Endometrium (tissue), 2 donors: ENCODE data around the gene BYSL.
"Not testable (repeated sequence)": the region's sequence is repeated elsewhere in the genome, so short reads cannot be mapped to it uniquely, and the experiment has no call there.

Source experiments
- FAIRE-seq: peaks from 2 replicates; lab custom pipeline; 2012; peaks lifted over from hg19 to GRCh38; lab: Jason Lieb, UNC
- donor health status: control.
- donor health status: control.

BYSL gene

DNA sequence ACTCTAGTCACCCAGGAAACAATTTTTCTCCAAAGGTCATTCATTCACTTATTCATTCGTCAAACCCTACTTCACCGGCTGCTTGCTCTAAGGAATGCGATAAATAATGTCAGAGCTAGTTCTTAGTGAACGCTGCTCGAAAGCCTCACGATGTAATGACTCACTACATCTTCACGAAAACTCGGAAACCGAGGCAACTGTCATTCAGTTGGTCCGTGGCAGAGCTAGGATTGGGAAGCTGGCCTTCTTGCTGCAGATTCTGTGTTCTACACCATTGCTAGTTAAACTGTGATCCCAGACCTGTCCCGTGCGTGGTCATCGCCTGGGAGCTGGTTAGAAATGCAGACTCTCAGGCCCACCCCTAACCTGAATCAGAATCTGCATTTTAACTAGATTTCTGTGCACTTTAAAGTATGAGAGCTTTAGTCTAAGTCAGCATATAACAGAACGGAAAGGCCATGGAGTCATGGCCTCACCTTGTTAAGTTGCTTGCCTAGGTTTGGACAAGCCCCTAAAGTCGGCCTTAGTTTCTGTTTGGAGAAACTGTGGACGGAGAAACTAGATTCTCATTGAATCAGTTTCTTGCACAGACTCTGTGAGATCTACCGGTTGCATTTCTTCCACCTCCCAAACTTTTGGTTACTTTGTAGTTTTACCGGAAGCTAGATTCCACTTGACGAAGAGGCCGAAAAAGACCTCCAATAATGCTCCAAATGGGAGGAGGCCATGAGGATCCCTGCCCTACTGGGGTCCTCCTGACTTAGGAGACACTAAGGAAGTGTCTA lies 21.0 kb downstream of the BYSL start:
- no peak for FAIRE-seq

DNA sequence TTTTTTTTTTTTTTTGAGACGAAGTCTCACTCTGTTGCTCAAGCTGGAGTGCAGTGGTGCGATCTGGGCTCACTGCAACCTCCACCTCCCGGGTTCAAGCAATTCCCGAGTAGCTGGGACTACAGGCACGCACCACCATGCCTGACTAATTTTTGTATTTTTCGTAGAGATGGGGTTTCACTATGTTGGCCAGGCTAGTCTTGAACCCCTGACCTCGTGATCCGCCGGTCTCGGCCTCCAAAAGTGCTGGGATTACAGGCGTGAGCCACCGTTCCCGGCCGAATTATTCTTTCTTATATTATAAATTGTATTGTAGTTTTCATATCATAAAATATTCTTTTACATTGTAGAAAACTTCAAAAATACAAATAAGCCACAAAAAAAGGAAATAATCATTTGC lies 21.6 kb downstream of the BYSL start:
- not testable (repeated sequence) for FAIRE-seq

DNA sequence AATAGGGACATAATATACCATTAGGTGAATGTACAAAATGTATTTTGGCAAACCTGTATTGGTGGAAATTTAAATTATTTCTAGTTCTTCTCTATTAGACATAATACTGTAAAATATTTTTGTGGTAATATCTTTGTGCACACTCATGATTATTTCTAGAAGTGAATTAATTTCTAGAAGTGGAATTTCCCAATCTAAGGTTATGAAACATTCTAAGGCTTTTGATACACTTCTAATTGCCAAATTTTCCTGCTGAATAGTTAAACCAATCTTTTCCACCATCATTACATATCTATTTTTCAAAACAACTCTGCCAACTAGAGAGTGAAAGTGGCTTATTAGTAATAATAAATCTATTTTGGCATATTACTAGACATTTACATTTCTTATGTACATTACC lies 22.2 kb downstream of the BYSL start:
- no peak for FAIRE-seq

- FAIRE-seq, result no peak
Observed at GRCh38 chr6:41947581-41948220, 26.4 kb downstream of the BYSL start.

DNA sequence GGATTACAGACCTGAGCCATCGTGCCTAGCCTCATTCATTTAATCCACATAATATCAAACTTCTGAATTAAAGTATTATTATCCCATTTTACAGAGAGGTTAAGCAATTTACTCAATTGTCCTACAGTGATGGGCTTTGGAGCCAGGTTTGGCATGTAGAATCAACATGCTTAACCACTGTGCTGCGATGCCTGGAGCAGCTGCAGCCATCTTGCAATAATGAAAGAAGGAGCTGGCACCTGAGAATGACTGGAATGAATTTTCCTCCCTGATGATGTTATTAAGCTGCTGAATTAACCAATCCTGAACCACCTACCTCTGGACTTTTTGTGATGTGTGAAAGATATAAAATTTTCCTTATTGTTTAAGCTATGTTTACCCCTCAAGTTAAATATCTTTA lies 33.4 kb downstream of the BYSL start:
- FAIRE-seq, result no peak

- no peak for FAIRE-seq
Observed at GRCh38 chr6:41955412-41955811, 34.1 kb downstream of the BYSL start.

DNA sequence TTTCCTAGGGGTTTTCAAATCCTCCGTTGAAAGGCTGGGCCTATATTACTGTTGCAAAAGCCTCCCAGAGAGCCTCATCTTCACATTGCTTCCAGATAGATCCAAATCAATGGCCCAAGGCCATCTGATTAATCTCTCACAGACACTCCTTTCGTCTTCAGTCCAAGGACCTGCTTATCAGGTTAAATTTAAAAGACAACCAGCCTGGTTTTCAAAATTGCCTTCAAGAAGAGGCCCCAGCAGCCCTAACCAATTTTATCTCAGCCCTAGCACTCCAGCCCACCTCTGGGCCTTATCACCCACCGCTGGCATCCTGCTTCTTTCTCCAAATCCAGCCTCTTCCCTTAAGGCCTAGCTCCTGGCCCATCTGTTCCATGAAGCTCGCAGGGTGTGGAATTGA lies 35.8 kb downstream of the BYSL start:
- FAIRE-seq, result no peak

DNA sequence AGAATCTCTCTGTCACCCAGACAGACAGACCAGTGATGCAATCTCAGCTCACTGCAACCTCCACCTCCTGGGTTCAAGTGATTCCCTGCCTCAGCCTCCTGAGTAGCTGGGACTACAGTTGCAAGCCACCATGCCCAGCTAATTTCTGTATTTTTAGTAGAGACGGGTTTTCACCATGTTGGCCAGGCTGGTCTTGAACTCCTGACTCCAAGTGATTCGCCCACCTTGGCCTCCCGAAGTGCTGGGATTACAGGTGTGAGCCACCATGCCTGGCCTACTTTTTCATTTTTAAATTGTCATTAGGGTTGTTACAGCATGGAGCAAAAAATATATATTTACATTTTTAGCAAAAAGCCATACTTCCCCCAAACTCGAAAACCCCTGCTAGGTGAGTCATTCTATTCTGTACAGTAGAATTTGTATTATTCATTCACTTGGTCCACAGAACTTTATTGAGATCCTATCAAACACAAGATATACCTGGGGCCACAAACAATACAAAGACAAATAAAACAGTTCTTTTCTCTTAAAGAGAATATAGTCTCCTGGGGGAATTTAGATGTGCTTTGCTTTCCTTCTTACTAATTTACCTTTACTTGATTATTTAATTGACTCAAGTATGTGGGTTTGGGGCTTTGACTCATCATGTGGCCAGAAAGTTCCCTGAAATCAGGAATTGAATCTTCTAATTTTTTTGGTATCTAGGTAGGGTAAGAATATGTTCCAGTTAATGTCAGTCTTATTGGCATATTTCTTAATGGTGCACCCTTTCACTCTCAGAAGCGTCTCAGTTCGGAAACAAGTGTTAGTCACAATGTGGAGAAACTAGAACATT lies 36.9 kb downstream of the BYSL start:
- FAIRE-seq, result no peak

GRCh38 chr6:41960028-41960427 lies 38.7 kb downstream of the BYSL start:
- no peak for FAIRE-seq

DNA sequence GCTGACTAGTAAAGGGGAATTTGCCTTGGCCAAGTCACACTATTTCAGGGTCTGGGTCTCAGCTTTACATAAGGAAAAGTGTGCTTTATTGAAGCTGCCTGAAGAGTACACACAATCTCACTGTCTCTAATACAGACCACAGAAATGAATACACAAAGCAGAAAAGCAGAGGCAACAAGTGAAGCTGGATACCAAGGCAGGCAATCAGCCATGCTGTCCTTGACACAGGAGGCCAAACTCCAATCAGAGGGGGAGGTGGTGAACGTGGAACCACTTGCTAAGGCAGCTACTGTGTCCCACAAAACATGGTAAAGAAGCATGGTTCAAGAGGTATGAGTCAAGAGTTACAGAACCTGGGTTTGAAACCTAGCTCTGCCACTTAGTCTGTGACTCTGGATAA lies 42.1 kb downstream of the BYSL start:
- FAIRE-seq, result no peak

DNA sequence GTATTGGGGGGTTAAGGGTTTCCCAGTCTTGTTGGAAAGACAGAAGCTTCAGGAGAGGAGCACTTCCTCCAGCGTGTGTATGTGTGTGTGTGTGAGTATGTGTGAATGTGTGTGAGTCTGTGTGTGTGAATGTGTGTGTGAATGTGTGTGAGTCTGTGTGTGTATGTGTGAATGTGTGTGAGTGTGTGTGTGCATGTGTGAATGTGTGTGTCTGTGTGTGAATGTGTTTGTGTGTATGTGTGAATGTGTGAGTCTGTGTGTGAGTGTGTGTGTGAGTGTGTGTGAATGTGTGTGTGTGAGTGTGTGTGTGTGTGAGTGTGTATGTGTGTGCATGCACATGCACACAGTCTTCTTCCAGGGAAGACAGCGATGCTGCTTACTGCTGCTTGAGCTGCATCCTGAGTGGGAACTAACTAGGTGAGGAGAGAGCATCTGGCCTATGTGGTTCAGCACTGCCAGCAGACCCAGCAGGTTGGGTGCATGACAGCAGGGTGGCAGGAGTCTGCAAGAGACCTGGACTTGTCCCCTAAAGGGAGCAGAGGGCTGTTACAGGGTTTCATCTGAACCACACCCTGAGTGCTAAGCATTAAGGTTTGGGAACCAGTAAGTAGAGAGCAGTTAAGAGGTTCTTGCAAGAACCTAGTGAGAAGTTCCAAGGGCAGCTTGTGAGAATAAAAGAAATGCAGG lies 43.0 kb downstream of the BYSL start:
- no peak for FAIRE-seq

DNA sequence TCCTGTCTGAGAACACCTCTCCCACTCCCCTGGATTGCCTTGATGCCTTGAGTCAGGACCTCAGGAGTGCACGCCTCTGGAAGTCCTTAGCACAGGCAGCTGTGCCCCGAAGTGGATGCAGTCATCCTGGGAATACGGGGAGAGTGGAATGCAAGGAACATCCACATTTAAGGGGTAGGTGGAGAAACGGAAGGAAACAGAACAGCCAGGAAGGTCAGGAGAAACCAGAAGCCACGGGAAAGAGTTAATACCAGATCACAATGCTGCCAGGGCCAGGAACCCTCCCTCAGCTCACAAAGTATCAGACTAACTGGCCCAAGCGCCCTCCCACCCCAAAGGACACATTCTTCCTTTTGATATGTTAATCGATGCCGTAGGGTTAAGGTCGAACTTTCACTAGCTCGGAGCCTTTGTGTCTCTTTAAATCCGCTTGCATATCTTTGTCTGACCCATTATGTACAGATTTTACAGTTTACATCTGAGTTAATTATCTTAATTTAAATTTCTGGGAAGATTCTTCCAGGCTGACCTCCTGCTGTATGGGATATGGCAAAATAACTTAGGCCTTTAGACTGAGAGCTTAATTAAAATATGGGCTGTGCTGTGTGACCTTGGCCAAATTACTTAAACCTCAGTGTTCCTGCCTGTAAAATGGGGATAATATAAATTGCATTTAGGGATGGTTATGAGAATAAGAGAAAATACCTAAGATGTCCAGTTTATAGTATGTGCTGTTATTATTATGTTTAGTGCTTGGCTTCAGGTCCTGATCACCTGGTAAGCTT lies 44.3 kb downstream of the BYSL start:
- FAIRE-seq, result no peak

- no peak for FAIRE-seq
Observed at GRCh38 chr6:41966214-41966920, 45.1 kb downstream of the BYSL start.

- no peak for FAIRE-seq
Observed at GRCh38 chr6:41966961-41967311, 45.6 kb downstream of the BYSL start.

DNA sequence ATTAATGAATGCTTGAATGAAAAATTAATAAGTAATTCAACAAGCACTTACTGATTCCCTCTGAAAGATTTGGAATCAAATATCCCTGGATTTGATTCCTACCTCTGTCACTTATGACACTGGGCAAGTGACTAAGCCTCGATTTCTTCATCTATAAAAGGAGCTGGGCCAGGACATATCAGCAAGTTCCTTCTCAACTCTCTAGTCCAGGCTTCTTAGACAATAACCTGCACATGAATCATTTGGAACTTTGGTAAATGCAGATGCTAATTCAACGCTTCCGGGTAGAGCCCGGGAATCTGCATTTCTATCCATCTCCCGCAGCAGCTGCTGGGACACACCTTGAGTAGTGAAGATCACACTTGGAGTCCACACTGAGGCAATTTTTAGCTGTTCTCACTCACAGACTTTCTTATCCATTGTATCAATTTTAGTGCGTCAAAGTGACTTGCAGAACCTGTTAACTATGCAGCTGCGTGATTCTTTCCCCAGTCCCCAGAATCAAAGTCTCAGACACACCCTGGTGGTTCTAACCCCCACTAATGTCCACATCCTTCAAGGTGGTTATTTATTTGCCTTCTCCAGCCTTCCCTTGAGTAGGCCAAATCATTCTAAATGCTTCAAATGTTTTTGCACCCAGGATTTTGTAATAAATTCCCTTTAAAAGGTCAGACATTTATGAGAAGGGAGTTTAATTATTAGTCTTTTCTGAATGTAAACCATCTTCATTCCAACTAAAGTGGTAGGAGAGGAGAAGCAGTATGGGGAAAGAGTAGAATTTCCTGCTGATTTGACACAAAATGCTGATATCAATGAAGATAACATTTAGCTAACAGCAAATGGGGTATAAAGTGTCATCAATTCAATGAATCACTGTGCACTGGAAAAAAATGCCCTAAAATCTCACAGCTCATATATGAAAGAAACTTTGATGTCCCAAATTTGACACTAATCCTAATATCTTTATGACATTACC lies 46.3 kb downstream of the BYSL start:
- FAIRE-seq, result no peak

DNA sequence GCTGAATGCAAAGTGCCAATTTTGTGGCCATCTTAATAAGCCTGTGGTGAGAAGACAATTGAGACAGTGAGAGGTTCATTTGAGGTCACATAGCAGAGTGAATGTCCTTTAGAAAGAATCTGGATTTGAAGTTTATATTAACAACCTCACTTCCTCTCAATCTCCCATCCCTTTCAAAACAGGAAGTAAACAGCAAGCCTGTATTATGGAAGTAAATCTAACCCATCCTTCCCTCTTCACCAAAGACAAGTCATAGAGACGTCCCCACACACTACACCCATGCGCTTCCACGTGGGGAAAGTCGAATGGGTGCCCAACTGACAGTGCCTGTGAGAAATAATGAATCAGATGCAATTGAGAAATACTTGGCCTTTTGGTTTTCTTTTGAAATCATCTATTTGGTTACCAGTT lies 49.1 kb downstream of the BYSL start:
- no peak for FAIRE-seq

DNA sequence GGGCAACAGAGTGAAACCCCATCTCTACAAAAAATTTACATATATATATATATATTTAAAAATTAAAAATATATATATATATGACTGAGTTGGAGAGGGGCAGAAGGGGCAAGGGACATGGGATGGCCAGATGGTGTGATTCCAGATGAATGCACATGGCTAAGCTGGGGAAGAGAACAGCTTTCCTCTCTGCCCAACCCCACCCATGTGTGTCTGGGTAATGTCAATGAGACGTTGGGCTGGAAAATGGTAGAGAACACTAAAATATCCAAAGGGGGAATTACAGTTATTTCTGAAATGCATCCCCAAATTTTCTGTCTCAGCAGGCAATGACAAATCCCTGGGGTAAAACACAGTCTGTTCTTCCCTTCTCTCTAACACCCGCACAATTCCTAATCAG lies 51.5 kb downstream of the BYSL start:
- no peak for FAIRE-seq

DNA sequence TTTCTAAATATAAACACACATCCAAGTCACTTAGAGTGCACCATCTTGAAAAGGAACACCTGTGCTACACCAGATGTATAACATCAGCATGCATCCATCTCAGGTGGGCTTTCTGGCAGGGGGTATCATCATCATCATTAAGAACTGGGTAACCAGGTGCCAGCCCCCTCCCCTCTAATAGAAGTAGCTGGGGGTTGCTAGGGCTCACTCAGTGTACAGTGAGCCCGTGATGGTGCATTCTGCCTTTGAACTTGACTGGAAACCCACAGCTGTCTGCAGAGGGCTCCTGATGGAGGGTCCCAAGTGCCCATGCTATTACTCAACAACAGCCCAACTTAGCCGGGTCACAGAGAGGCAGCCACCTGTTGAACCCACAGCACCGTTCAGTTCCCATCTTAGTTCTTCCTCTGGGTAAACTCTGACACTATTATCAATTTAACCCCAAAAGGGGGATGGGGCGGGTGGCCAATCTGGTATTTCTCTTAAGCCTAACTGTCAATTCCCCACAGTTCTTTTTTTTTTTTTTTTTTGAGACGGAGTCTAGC lies 53.1 kb downstream of the BYSL start:
- FAIRE-seq, result no peak

- FAIRE-seq, result no peak
Observed at GRCh38 chr6:41975276-41975675, 54.0 kb downstream of the BYSL start.
